Measurements from ENCODE around the gene NCLN. TPM values are rescaled to one million over a fixed set of nuclear protein-coding genes. Genes with fewer than 3 reads are reported as not detected.

Gene NCLN
- 100 to 1,000 TPM in 1 of 2 donors, 10 to 100 TPM in 1; 84.4 to 196 TPM for total RNA-seq

GRCh38 chr19:3185461-3186159 lies at the start of gene NCLN:
Gene NCLN (plus strand): TSS chr19:3185930. CDS start chr19:3186031, 101 bp downstream.
- peak; percentile 95 to 97 for ATAC-seq
- DNase-seq (ENCODE audit: low spot score), result peak; percentile 96
- Mint-ChIP-seq H3K27me3 (no peaks in the 10 kb centered on the region), H3K4me3 (peak within 1 kb of the TSS; percentile 93), H3K9me3 (no peaks in the 10 kb centered on the region), H3K4me1 (ENCODE audit: low read depth in 2 of 2) (peaks cover 41 to 43% of the 10 kb centered on the region in 2 donors), H3K27ac (peak within 1 kb of the TSS; percentile 97), H3K36me3 (no peaks in the 10 kb centered on the region)

DNA sequence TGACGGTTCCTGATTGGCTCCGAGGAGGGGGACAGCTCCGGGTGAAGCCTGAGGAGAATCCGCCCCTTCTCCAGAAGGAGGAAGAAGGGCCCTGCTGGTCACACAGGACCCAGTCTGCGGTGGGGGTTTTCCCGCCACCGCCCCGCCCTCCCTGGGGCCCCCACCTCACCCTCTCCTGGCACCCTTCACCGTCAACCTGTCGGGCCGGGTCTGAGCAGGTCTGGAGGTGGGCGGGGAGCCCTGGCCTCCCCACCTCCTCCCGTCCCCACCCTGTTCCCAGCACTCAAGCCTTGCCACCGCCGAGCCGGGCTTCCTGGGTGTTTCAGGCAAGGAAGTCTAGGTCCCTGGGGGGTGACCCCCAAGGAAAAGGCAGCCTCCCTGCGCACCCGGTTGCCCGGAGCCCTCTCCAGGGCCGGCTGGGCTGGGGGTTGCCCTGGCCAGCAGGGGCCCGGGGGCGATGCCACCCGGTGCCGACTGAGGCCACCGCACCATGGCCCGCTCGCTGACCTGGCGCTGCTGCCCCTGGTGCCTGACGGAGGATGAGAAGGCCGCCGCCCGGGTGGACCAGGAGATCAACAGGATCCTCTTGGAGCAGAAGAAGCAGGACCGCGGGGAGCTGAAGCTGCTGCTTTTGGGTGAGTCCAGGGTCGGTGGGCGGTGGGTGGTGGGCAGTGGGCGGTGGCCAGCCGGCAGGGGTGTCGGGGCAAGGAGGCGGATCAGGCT lies 49.6 kb upstream of the NCLN start, which contains the start of gene GNA15:
Gene GNA15 (plus strand): TSS at position 73 of the 723 bp plus-strand sequence. CDS start 418 bp downstream, at position 491.
- ATAC-seq (peak; percentile 18 to 29), DNase-seq (ENCODE audit: low spot score) (no peak)
- H3K4me1 Mint-ChIP-seq (ENCODE audit: low read depth in 2 of 2), result peaks cover 30 to 31% of the 10 kb centered on the region in 2 donors
- H3K9me3 Mint-ChIP-seq, result no peaks in the 10 kb centered on the region
- peak within 1 kb of the TSS; percentile 64 for H3K4me3 Mint-ChIP-seq
- peak within 1 kb of the TSS; percentile 24 to 81 for H3K27ac Mint-ChIP-seq
- peaks cover 0 to 3% of the 10 kb centered on the region in 2 donors for H3K27me3 Mint-ChIP-seq
- peaks cover 9% of the 10 kb centered on the region for H3K36me3 Mint-ChIP-seq

- peaks cover 30 to 33% of the 10 kb centered on the region in 2 donors for H3K4me1 Mint-ChIP-seq (ENCODE audit: low read depth in 2 of 2)
- peaks cover 0 to 3% of the 10 kb centered on the region in 2 donors for H3K27me3 Mint-ChIP-seq
- DNase-seq (ENCODE audit: low spot score) (no peak), ATAC-seq (no peak)
- peaks cover 9% of the 10 kb centered on the region for H3K36me3 Mint-ChIP-seq
- H3K27ac Mint-ChIP-seq, result peak overlapping the region; percentile 24 to 81
- H3K4me3 Mint-ChIP-seq, result peak overlapping the region; percentile 64
- no peaks in the 10 kb centered on the region for H3K9me3 Mint-ChIP-seq
Observed at GRCh38 chr19:3136684-3137055, 49.1 kb upstream of the NCLN start.

GRCh38 chr19:3137119-3137518 lies 48.6 kb upstream of the NCLN start:
- Mint-ChIP-seq H3K27me3 (peaks cover 0 to 3% of the 10 kb centered on the region in 2 donors), H3K9me3 (no peaks in the 10 kb centered on the region), H3K27ac (peak overlapping the region; percentile 24 to 81), H3K4me1 (ENCODE audit: low read depth in 2 of 2) (peaks cover 32 to 37% of the 10 kb centered on the region in 2 donors), H3K4me3 (peak overlapping the region; percentile 64), H3K36me3 (peaks cover 9% of the 10 kb centered on the region)
- ATAC-seq (no peak), DNase-seq (ENCODE audit: low spot score) (no peak)

- H3K4me1 Mint-ChIP-seq (ENCODE audit: low read depth in 2 of 2), result peaks cover 29 to 35% of the 10 kb centered on the region in 2 donors
- H3K27ac Mint-ChIP-seq, result no peak overlapping the region
- no peak for DNase-seq (ENCODE audit: low spot score)
- H3K36me3 Mint-ChIP-seq, result peaks cover 9% of the 10 kb centered on the region
- H3K9me3 Mint-ChIP-seq, result no peaks in the 10 kb centered on the region
- ATAC-seq, result no peak
- no peak overlapping the region for H3K4me3 Mint-ChIP-seq
- H3K27me3 Mint-ChIP-seq, result peaks cover 0 to 3% of the 10 kb centered on the region in 2 donors
Observed at GRCh38 chr19:3138268-3138667, 47.5 kb upstream of the NCLN start.

GRCh38 chr19:3140667-3141038 lies 45.1 kb upstream of the NCLN start:
- DNase-seq (ENCODE audit: low spot score) (no peak), ATAC-seq (peak; percentile 59 to 63)
- Mint-ChIP-seq H3K27me3 (peaks cover 0 to 3% of the 10 kb centered on the region in 2 donors), H3K27ac (peak overlapping the region; percentile 36 to 76), H3K4me3 (peak overlapping the region; percentile 35), H3K36me3 (peaks cover 9% of the 10 kb centered on the region), H3K4me1 (ENCODE audit: low read depth in 2 of 2) (peaks cover 22 to 27% of the 10 kb centered on the region in 2 donors), H3K9me3 (no peaks in the 10 kb centered on the region)

DNA sequence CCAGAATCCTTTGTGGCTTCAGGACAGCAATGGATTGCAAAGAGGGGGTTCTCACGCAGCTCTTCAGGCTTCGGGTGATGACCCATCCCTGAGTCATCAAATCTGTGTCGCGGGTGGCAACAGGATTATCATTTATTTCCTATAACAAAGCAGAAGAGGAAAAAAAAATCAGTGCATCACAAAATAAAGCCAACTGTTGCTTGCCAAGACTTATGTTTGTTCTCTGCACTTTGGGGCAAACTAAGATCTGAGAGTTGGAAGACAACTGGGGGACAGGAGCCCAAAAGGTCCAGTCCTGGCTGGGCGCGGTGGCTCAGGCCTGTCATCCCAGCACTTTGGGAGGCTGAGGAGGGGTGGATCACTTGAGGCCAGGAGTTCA lies 43.4 kb upstream of the NCLN start:
- peaks cover 23 to 30% of the 10 kb centered on the region in 2 donors for H3K4me1 Mint-ChIP-seq (ENCODE audit: low read depth in 2 of 2)

GRCh38 chr19:3142781-3143337 lies 42.9 kb upstream of the NCLN start:
- H3K4me3 Mint-ChIP-seq, result no peak overlapping the region
- no peak for DNase-seq (ENCODE audit: low spot score)
- H3K27ac Mint-ChIP-seq, result peak overlapping the region; percentile 36 to 56
- peaks cover 9% of the 10 kb centered on the region for H3K36me3 Mint-ChIP-seq
- no peaks in the 10 kb centered on the region for H3K27me3 Mint-ChIP-seq
- peaks cover 23 to 30% of the 10 kb centered on the region in 2 donors for H3K4me1 Mint-ChIP-seq (ENCODE audit: low read depth in 2 of 2)
- no peaks in the 10 kb centered on the region for H3K9me3 Mint-ChIP-seq
- no peak for ATAC-seq

More for the DNA sequence above, 43.4 kb upstream of the NCLN start:
- DNase-seq (ENCODE audit: low spot score) (no peak), ATAC-seq (peak; percentile 49 to 60)
- Mint-ChIP-seq H3K4me3 (peak overlapping the region; percentile 25), H3K9me3 (no peaks in the 10 kb centered on the region), H3K36me3 (peaks cover 9% of the 10 kb centered on the region), H3K27me3 (no peaks in the 10 kb centered on the region), H3K27ac (peak overlapping the region; percentile 36 to 56)

- Mint-ChIP-seq H3K4me3 (no peak overlapping the region), H3K9me3 (no peaks in the 10 kb centered on the region), H3K27me3 (no peaks in the 10 kb centered on the region), H3K4me1 (ENCODE audit: low read depth in 2 of 2) (peaks cover 25 to 28% of the 10 kb centered on the region in 2 donors), H3K27ac (peak overlapping the region in 1 of 2 donors; percentile 56), H3K36me3 (no peaks in the 10 kb centered on the region)
- DNase-seq (ENCODE audit: low spot score) (no peak), ATAC-seq (no peak)
Observed at GRCh38 chr19:3145909-3146676, 39.6 kb upstream of the NCLN start.

DNA sequence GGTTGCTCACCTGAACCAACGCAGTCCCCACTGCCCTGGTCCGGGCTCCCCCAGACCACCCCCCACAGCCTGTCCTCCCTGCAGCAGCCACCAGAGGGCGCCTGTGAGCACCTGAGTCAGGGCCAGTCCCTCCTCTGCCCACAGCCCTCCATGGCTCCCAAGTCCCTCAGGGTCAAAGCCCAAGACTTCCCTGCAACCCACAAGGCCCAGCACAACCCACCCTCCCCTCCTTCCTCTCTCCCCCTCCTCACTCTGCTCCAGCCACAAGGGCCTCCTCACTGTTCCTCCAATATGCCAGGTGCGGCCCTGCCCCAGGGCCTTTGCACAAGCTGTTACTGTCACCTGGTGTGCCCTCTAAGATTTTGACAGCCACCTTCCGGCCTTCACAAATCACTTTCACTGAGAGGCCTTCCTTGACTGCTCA lies 39.0 kb upstream of the NCLN start:
- Mint-ChIP-seq H3K9me3 (no peaks in the 10 kb centered on the region), H3K36me3 (no peaks in the 10 kb centered on the region), H3K4me1 (ENCODE audit: low read depth in 2 of 2) (peaks cover 25 to 26% of the 10 kb centered on the region in 2 donors), H3K4me3 (no peak overlapping the region), H3K27ac (peak overlapping the region in 1 of 2 donors; percentile 56), H3K27me3 (no peaks in the 10 kb centered on the region)
- peak; percentile 59 to 76 for ATAC-seq
- DNase-seq (ENCODE audit: low spot score), result peak; percentile 70

GRCh38 chr19:3148503-3148902 lies 37.2 kb upstream of the NCLN start:
- DNase-seq (ENCODE audit: low spot score) (no peak), ATAC-seq (no peak)
- Mint-ChIP-seq H3K27ac (no peak overlapping the region), H3K4me1 (ENCODE audit: low read depth in 2 of 2) (peaks cover 17 to 18% of the 10 kb centered on the region in 2 donors), H3K4me3 (no peak overlapping the region), H3K36me3 (no peaks in the 10 kb centered on the region), H3K27me3 (no peaks in the 10 kb centered on the region), H3K9me3 (no peaks in the 10 kb centered on the region)

DNA sequence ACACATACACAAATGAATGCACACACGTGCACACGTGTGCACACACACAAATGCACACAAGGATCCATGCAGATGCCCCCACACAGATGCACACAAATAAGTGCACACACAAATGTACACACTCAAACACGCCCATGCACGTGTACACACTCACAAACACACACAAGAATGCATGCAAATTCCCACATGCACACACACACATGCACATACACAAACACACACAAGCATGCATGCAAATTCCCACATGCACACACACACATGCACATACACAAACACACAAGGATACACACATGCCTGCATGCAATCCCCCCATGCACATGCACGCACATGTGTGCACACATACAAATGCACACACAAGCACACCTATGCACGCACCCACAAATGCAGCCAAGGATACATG lies 36.6 kb upstream of the NCLN start:
- Mint-ChIP-seq H3K9me3 (no peaks in the 10 kb centered on the region), H3K27ac (peak overlapping the region in 1 of 2 donors; percentile 80), H3K4me1 (ENCODE audit: low read depth in 2 of 2) (peaks cover 17 to 18% of the 10 kb centered on the region in 2 donors), H3K36me3 (no peaks in the 10 kb centered on the region), H3K4me3 (peak overlapping the region; percentile 62), H3K27me3 (no peaks in the 10 kb centered on the region)
- DNase-seq (ENCODE audit: low spot score) (no peak), ATAC-seq (no peak)

Data from natural killer cell treated with Interleukin-12 subunit alpha and Interleukin-12 subunit beta and Interleukin-15 and Interleukin-18, amount 100 ng/mL, for 72 hours (primary cell).